ENCODE data around the gene DLG4.

DNA sequence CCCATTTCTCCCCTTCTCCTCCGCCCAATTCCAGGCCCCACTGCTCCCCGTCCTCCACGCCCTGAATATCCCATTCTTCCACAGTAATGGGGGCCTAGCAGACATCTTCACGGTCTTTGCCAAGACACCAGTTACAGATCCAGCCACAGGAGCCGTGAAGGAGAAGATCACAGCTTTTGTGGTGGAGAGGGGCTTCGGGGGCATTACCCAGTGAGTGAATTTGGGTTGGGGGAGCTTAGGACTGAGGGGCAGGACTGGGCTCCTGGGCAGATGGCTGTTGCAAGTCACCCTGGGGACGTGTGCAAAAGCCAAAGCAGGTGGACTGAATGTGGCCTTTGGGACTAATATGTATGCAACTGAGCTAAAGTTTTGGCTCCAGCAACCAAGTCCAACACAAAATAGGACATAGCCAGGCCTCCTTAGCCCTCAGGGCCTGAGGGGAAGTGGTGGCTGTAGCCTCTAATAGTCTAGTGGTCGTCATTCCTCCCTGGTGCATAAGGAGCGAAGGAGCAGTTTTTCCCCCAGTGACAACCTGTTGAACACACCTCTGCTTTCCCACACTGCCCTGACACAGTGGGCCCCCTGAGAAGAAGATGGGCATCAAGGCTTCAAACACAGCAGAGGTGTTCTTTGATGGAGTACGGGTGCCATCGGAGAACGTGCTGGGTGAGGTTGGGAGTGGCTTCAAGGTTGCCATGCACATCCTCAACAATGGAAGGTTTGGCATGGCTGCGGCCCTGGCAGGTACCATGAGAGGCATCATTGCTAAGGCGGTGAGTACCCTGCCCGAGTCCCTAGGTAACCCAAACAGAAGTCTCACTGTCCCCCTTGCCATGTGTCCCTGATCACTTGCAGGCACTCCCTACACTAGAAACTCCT, 2.7 kb upstream of the DLG4 start:
- TF ChIP-seq, protein P1, sequence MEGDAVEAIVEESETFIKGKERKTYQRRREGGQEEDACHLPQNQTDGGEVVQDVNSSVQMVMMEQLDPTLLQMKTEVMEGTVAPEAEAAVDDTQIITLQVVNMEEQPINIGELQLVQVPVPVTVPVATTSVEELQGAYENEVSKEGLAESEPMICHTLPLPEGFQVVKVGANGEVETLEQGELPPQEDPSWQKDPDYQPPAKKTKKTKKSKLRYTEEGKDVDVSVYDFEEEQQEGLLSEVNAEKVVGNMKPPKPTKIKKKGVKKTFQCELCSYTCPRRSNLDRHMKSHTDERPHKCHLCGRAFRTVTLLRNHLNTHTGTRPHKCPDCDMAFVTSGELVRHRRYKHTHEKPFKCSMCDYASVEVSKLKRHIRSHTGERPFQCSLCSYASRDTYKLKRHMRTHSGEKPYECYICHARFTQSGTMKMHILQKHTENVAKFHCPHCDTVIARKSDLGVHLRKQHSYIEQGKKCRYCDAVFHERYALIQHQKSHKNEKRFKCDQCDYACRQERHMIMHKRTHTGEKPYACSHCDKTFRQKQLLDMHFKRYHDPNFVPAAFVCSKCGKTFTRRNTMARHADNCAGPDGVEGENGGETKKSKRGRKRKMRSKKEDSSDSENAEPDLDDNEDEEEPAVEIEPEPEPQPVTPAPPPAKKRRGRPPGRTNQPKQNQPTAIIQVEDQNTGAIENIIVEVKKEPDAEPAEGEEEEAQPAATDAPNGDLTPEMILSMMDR (IDR thresholded peaks at IDR 0.05; ENCODE audit: low read length): no peak
- TF ChIP-seq EZH2 (IDR thresholded peaks at IDR 0.05; ENCODE audit: borderline replicate concordance, low read length): no peak

All from OCI-LY1 (cell line).